ENCODE data around the gene EMC9. TPM values are rescaled to one million over a fixed set of nuclear protein-coding genes. Genes with fewer than 3 reads are reported as not detected.
A peak's percentile ranks its signal among the peaks of the same experiment; 100 is the strongest.

The EMC9 gene
- total and polyA plus RNA-seq, 2 donors (not counting 1 experiment from before 2014, with no cell fraction given) = 24.7 to 25.9 TPM

DNA sequence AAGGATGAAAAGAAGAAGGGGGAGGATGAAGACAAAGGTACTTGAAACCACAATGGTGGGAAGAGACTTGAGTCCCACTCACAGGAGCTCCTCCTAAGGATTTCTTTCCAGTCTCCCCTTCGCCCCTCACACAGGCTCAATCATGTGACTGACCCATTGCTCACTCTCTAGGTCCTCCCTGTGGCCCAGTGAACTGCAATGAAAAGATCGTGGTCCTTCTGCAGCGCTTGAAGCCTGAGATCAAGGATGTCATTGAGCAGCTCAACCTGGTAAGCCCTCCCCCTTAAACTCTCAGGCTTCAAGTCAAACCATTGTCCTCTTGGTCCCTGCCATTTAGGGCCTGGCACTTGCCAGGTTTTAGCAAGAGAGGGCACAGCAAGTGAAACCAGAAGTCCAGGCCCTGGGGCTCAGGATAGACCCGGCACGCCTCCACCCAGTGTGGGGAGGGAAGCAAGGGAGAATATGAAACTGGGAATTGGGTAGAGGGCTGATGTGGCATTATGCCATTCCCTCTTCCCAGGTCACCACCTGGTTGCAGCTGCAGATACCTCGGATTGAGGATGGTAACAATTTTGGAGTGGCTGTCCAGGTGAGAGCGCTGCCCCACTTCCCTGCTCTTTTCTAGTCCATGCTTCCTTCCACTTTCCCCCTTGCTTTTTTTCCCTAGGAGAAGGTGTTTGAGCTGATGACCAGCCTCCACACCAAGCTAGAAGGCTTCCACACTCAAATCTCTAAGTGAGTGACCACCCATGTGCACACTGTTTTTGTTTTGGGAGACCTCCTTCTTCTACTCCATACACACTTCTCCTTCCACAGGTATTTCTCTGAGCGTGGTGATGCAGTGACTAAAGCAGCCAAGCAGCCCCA, 3.6 kb downstream of the EMC9 start:
- Mint-ChIP-seq H3K4me3 (peak overlapping the region; percentile 92), H3K9me3 (ENCODE audit: insufficient read depth) (no peaks in the 10 kb centered on the region), H3K27ac (peak overlapping the region; percentile 56), H3K27me3 (no peaks in the 10 kb centered on the region), H3K4me1 (peaks cover 59% of the 10 kb centered on the region)
- DNase-seq = no peak
- H3K27me3 ChIP-seq (replicated peaks in 1 of 4; ENCODE audit: control extremely low read depth in 1 of 4, control insufficient read depth in 3 of 4, insufficient read depth in 4 of 4, low read length in 3 of 4) = no peaks in the 10 kb centered on the region
- peak overlapping the region in 1 of 2 donors; percentile 97 for H3K27ac ChIP-seq (ENCODE audit: low read length in 2 of 2)
- no peak overlapping the region for H3K9ac ChIP-seq (ENCODE audit: low read length)
- H3K4me2 ChIP-seq (replicated peaks; ENCODE audit: low read depth, low read length, poor library complexity, severe bottlenecking) = peak overlapping the region; percentile 90
- peaks cover 0 to 27% of the 10 kb centered on the region in 2 experiments for H3K36me3 ChIP-seq (replicated peaks in 1 of 2; ENCODE audit: control extremely low read depth in 1 of 2, control insufficient read depth in 1 of 2, extremely low read depth in 1 of 2, insufficient read depth in 2 of 2, low read length in 1 of 2)
- H2AFZ ChIP-seq (ENCODE audit: insufficient read depth, low read depth, low read length, poor library complexity, severe bottlenecking) = no peak overlapping the region
- H3K4me1 ChIP-seq (ENCODE audit: control insufficient read depth in 2 of 2, insufficient read depth in 2 of 2, low read length in 2 of 2) = peaks cover 28 to 41% of the 10 kb centered on the region in 2 donors
- ATAC-seq (ENCODE audit: low read depth) = no peak
- peaks cover 55% of the 10 kb centered on the region for H3K79me2 ChIP-seq (ENCODE audit: control insufficient read depth, insufficient read depth, low read length)
- TF ChIP-seq EZH2 (IDR thresholded peaks at IDR 0.05; ENCODE audit: borderline replicate concordance, insufficient read depth, low read depth, low read length, poor library complexity, severe bottlenecking) = no peak
- no peaks in the 10 kb centered on the region for H3K9me3 ChIP-seq (ENCODE audit: control extremely low read depth in 1 of 3, control insufficient read depth in 2 of 3, insufficient read depth in 1 of 3, low read length in 2 of 3)
- H3K4me3 ChIP-seq (ENCODE audit: control extremely low read depth in 1 of 5, extremely low read depth in 1 of 5, insufficient read depth in 1 of 5, low read depth in 2 of 5, low read length in 4 of 5) = no peak overlapping the region
- intact Hi-C loops (cut with micrococcal nuclease) = loop anchor here (2.0 kb wide), 1 partner anchor 57 kb away; no protein-coding TSS in a partner anchor
- ChIA-PET CTCF (interaction anchor here (0.7 to 4.6 kb wide), 9 partner anchors 9 to 196 kb away, joined by 3 to 43 read pairs (median 7); partner anchors contain the start of genes DCAF11, IRF9, NRL and PSME2), POLR2A (interaction anchor here (0.6 to 3.3 kb wide), 5 partner anchors 9 to 56 kb away, joined by 3 to 49 read pairs (median 4); partner anchors contain the start of genes DCAF11, NRL, PSME2 and RNF31)
- WGBS (ENCODE audit: insufficient coverage) = 100% methylated on average over 4 of the region's 8 CpGs
- peaks cover 16% of the 10 kb centered on the region for H4K20me1 ChIP-seq (ENCODE audit: control insufficient read depth, insufficient read depth, low read length, poor library complexity, severe bottlenecking)

DNA sequence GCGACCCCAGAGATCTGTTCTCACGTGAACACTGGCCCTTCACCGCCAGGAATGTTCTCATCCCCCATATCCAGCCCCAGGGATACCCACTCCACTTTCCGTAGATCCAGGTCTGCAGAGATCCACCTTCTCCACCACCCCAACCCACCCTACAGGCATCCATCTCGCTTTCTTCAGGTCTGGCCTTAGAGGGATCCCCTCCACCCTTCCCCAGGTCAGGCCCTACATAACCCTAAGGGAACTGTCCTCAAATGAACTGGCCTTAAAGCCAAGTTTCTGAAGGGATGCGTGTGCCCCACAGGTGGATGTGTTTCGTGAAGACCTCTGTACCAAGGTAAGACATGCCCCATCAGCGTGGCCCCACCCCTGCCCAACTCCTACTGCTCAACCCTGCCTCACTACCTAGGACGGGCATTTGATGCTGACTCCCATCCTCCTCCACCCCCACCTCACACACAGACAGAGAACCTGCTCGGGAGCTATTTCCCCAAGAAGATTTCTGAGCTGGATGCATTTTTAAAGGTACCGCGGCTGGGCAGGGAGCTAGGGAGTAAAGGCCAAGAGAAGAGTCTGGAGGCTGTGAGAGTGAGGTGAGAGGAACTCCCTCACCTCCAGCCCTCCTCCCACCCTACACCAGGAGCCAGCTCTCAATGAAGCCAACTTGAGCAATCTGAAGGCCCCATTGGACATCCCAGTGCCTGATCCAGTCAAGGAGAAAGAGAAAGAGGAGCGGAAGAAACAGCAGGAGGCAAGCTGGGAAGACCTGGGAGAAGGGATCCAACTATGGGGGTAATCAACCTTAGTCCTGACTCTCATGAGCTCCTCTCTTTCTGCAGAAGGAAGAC, 4.5 kb downstream of the EMC9 start:
- Histone ChIP-seq H3K9ac (ENCODE audit: low read length) (peak overlapping the region; percentile 97), H3K79me2 (ENCODE audit: control insufficient read depth, insufficient read depth, low read length) (peaks cover 52% of the 10 kb centered on the region), H3K27ac (ENCODE audit: low read length in 2 of 2) (peak overlapping the region; percentile 87 to 97), H3K4me1 (ENCODE audit: control insufficient read depth in 2 of 2, insufficient read depth in 2 of 2, low read length in 2 of 2) (peaks cover 33 to 45% of the 10 kb centered on the region in 2 donors), H3K4me2 (replicated peaks; ENCODE audit: low read depth, low read length, poor library complexity, severe bottlenecking) (peak overlapping the region; percentile 90), H2AFZ (ENCODE audit: insufficient read depth, low read depth, low read length, poor library complexity, severe bottlenecking) (peak overlapping the region; percentile 96), H3K9me3 (ENCODE audit: control extremely low read depth in 1 of 3, control insufficient read depth in 2 of 3, insufficient read depth in 1 of 3, low read length in 2 of 3) (no peaks in the 10 kb centered on the region), H3K27me3 (replicated peaks in 1 of 4; ENCODE audit: control extremely low read depth in 1 of 4, control insufficient read depth in 3 of 4, insufficient read depth in 4 of 4, low read length in 3 of 4) (no peaks in the 10 kb centered on the region), H3K4me3 (ENCODE audit: control extremely low read depth in 1 of 5, extremely low read depth in 1 of 5, insufficient read depth in 1 of 5, low read depth in 2 of 5, low read length in 4 of 5) (peak overlapping the region; percentile 54 to 96 (median 78)), H3K36me3 (replicated peaks in 1 of 2; ENCODE audit: control extremely low read depth in 1 of 2, control insufficient read depth in 1 of 2, extremely low read depth in 1 of 2, insufficient read depth in 2 of 2, low read length in 1 of 2) (peaks cover 0 to 27% of the 10 kb centered on the region in 2 experiments), H4K20me1 (ENCODE audit: control insufficient read depth, insufficient read depth, low read length, poor library complexity, severe bottlenecking) (peaks cover 16% of the 10 kb centered on the region)
- Mint-ChIP-seq H3K4me1 (peaks cover 60% of the 10 kb centered on the region), H3K4me3 (peak overlapping the region; percentile 92), H3K27me3 (no peaks in the 10 kb centered on the region), H3K9me3 (ENCODE audit: insufficient read depth) (no peaks in the 10 kb centered on the region), H3K27ac (peak overlapping the region; percentile 91)
- DNase-seq (no peak), ATAC-seq (ENCODE audit: low read depth) (no peak)
- intact Hi-C loops (cut with micrococcal nuclease) = loop anchor here (1.0 to 2.0 kb wide), 6 partner anchors 9 to 105 kb away; partner anchors contain the start of genes DCAF11, IRF9, NRL and PCK2
- CTCF ChIA-PET = interaction anchor here (0.8 to 4.6 kb wide), 10 partner anchors 10 to 197 kb away, joined by 3 to 43 read pairs (median 6); partner anchors contain the start of genes DCAF11, IRF9, NRL and PSME2
- POLR2A ChIA-PET = interaction anchor here (0.5 to 3.3 kb wide), 10 partner anchors 10 to 137 kb away, joined by 3 to 49 read pairs (median 5); partner anchors contain the start of genes DCAF11, IPO4, IRF9 and MDP1
- 21% methylated on average over 8 of the region's 13 CpGs for WGBS (ENCODE audit: insufficient coverage)
- TF ChIP-seq, protein P1, sequence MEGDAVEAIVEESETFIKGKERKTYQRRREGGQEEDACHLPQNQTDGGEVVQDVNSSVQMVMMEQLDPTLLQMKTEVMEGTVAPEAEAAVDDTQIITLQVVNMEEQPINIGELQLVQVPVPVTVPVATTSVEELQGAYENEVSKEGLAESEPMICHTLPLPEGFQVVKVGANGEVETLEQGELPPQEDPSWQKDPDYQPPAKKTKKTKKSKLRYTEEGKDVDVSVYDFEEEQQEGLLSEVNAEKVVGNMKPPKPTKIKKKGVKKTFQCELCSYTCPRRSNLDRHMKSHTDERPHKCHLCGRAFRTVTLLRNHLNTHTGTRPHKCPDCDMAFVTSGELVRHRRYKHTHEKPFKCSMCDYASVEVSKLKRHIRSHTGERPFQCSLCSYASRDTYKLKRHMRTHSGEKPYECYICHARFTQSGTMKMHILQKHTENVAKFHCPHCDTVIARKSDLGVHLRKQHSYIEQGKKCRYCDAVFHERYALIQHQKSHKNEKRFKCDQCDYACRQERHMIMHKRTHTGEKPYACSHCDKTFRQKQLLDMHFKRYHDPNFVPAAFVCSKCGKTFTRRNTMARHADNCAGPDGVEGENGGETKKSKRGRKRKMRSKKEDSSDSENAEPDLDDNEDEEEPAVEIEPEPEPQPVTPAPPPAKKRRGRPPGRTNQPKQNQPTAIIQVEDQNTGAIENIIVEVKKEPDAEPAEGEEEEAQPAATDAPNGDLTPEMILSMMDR (IDR thresholded peaks at IDR 0.05) = no peak
- no peak for TF ChIP-seq EZH2 (IDR thresholded peaks at IDR 0.05; ENCODE audit: borderline replicate concordance, insufficient read depth, low read depth, low read length, poor library complexity, severe bottlenecking)
